T-helper 1 cell (primary cell): ENCODE measurements around the gene MPIG6B.
A peak's percentile ranks its signal among the peaks of the same experiment; 100 is the strongest.

Experiments used
- DNase-seq, 5 donors: peaks; one replicate each; pipeline ENCODE4 v3.0.0-alpha.2; 2012 to 2020

Gene MPIG6B

GRCh38 chr6:31769684-31770371 lies 46.7 kb downstream of the MPIG6B start:
- peak; percentile 58 to 85 (median 71) for DNase-seq

GRCh38 chr6:31770860-31771259 lies 47.7 kb downstream of the MPIG6B start:
- DNase-seq: no peak

DNA sequence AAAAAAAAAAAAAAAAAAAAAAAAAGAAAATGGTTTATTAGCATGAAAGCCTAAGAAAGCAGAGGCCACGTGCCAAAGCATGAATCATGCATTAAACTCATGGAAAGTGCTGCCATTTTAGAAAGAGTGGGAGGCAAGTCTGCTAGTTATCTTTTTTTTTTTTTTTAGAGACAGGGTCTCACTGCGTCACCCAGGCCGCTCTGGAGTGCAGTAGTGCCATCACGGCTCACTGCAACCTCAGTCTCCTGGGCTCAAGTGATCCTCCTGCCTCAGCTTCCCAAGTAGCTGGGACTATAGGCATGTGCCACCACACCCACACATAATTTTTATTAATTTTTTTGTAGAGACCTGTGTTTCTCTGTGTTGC lies 48.8 kb downstream of the MPIG6B start:
- no peak for DNase-seq

GRCh38 chr6:31775184-31775583 lies 52.0 kb downstream of the MPIG6B start:
- DNase-seq: no peak

GRCh38 chr6:31775633-31776484 lies 52.7 kb downstream of the MPIG6B start:
- no peak for DNase-seq
